Panc1 (cell line): ENCODE results near the gene MACROD2. TPM values are rescaled to one million over a fixed set of nuclear protein-coding genes. Genes with fewer than 3 reads are reported as not detected.

Experiments
- ATAC-seq: fragments of 200-7000 bp; cut with Tn5 transposase; 2 replicates; pipeline ENCODE4 v1.9.1; 2020; ENCODE audit warnings: mild to moderate bottlenecking, moderate library complexity
- BruUV-seq: library from RNA; stranded (reverse); fragments of 400-500 nt; replicated peaks from 2 replicates; lab custom pipeline; 2021; lab: Mats Ljungman, UMichigan
- CTCF ChIA-PET: fragments of 300-600 bp; sonication (Branson Sonifier 250); formaldehyde crosslinking; loops from one replicate; lab custom pipeline; 2022; ENCODE audit warnings: antibody characterized with exemption; lab: Charles Lee
- POLR2A ChIA-PET: fragments of 300-600 bp; sonication (Branson Sonifier 250); formaldehyde crosslinking; loops from one replicate; lab custom pipeline; 2022; ENCODE audit warnings: antibody characterized with exemption; lab: Charles Lee
- DNase-seq: peaks from one replicate; pipeline ENCODE4 v3.0.0-alpha.2; 2010; ENCODE audit warnings: low read depth, low spot score
- H3K27ac ChIP-seq: 2 replicates; pipeline ENCODE4 v1.5.1; 2011; ENCODE audit warnings: mild to moderate bottlenecking, low read length, inconsistent platforms
- H3K27me3 ChIP-seq: fragments of 200-500 bp; sonication (Bioruptor generic); 2 replicates; pipeline ENCODE4 v1.6.0; 2014; ENCODE audit warnings: low read length, inconsistent platforms; ENCODE audit not compliant: control insufficient read depth, insufficient read depth
- H3K36me3 ChIP-seq: fragments of 200-500 bp; sonication (Bioruptor generic); 2 replicates; pipeline ENCODE4 v1.5.1; 2014; ENCODE audit warnings: inconsistent platforms, mild to moderate bottlenecking, low read length, moderate library complexity; ENCODE audit not compliant: control insufficient read depth, insufficient read depth
- H3K4me1 ChIP-seq: 2 replicates; pipeline ENCODE4 v1.5.1; 2011; ENCODE audit warnings: inconsistent platforms, mild to moderate bottlenecking, low read length, moderate library complexity; ENCODE audit not compliant: control insufficient read depth, insufficient read depth
- H3K4me3 ChIP-seq, 2 experiments: 2 replicates each; pipeline ENCODE4 v1.5.1; 2011 to 2012; ENCODE audit warnings: low read depth in 2 of 2, low read length in 2 of 2, mild to moderate bottlenecking in 2 of 2, inconsistent platforms in 1 of 2, moderate library complexity in 1 of 2
- H3K9me3 ChIP-seq: fragments of 200-500 bp; sonication (Bioruptor generic); 2 replicates; pipeline ENCODE4 v1.5.1; 2014; ENCODE audit warnings: low read depth, mild to moderate bottlenecking, inconsistent platforms, low read length, moderate library complexity; ENCODE audit not compliant: control insufficient read depth, insufficient read depth
- POLR2AphosphoS5 ChIP-seq: IDR thresholded peaks from 2 replicates; pipeline ENCODE4 v1.6.1; 2012; ENCODE audit warnings: mild to moderate bottlenecking, low read depth, low read length, moderate library complexity
- SIN3A ChIP-seq: IDR thresholded peaks from 2 replicates; pipeline ENCODE4 v1.6.1; 2012; ENCODE audit warnings: low read depth, mild to moderate bottlenecking, low read length, moderate library complexity, borderline replicate concordance; ENCODE audit not compliant: insufficient read depth
- TCF7L2 ChIP-seq: IDR thresholded peaks from 2 replicates; pipeline ENCODE4 v1.6.1; 2011; ENCODE audit warnings: mild to moderate bottlenecking, low read depth, low read length, inconsistent platforms
- in situ Hi-C: cut with HindIII; loops from 2 replicates; pipeline ENCODE4 v1.10.0; 2016; ENCODE audit warnings: low sequenced_read_pairs, low pct_unique_long_range_greater_than_20kb
- intact Hi-C: fragments of 100-400 bp; cut with micrococcal nuclease; formaldehyde crosslinking; loops from one replicate; pipeline ENCODE4 v1.10.0; 2022; ENCODE audit not compliant: unreplicated experiment
- total RNA-seq: library from RNA; stranded (reverse); gene quantifications from one replicate; pipeline ENCODE4 v1.2.1, GENCODE V29; 2021; ENCODE audit not compliant: unreplicated experiment
- TF ChIP-seq, protein P1 (sequence below): fragments of 450-650 bp; IDR thresholded peaks from 2 replicates; pipeline ENCODE4 v1.5.1; 2017; ENCODE audit warnings: mild to moderate bottlenecking
- TF ChIP-seq, protein P2 (sequence below), 2 experiments: IDR thresholded peaks; 2 replicates each; pipeline ENCODE4 v1.6.1; 2011 to 2012; ENCODE audit warnings: low read depth in 2 of 2, control low read depth in 1 of 2, low read length in 1 of 2, mild to moderate bottlenecking in 1 of 2, moderate library complexity in 1 of 2; ENCODE audit not compliant: insufficient read depth in 1 of 2

The MACROD2 gene
- total RNA-seq, 1 experiment from 2014 or later = 1.2 TPM

DNA sequence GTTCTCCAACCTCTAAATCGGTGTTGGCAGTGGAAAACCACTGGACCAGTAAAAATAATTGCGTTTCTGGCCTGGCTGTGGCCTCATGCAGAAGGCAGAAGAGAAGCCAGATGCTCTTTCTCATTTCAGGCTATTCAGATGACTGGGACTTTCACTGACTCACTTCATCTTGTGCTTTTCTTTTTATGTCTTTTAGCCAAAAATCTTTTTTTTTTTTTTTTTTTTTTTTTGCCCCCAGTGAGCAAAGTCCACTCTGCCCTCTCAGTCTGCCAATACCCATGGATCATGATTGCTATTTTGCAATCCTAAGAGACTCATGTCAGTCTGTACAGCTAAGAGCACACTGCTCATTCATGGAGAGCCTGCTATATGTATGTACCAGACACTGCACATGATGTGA is 1615.5 kb downstream of the MACROD2 start:
- Histone ChIP-seq H3K27ac (no peak overlapping the region), H3K27me3 (no peaks in the 10 kb centered on the region), H3K4me3 (no peak overlapping the region), H3K9me3 (no peaks in the 10 kb centered on the region), H3K4me1 (no peaks in the 10 kb centered on the region), H3K36me3 (no peaks in the 10 kb centered on the region)
- in situ Hi-C loops (no loop called here), intact Hi-C loops (no loop called here)
- CTCF ChIA-PET = no interaction called here
- DNase-seq (no peak), ATAC-seq (no peak)
- no TSS peak for BruUV-seq
- POLR2A ChIA-PET = no interaction called here
- no peak for TF ChIP-seq SIN3A
- TF ChIP-seq, protein P1, sequence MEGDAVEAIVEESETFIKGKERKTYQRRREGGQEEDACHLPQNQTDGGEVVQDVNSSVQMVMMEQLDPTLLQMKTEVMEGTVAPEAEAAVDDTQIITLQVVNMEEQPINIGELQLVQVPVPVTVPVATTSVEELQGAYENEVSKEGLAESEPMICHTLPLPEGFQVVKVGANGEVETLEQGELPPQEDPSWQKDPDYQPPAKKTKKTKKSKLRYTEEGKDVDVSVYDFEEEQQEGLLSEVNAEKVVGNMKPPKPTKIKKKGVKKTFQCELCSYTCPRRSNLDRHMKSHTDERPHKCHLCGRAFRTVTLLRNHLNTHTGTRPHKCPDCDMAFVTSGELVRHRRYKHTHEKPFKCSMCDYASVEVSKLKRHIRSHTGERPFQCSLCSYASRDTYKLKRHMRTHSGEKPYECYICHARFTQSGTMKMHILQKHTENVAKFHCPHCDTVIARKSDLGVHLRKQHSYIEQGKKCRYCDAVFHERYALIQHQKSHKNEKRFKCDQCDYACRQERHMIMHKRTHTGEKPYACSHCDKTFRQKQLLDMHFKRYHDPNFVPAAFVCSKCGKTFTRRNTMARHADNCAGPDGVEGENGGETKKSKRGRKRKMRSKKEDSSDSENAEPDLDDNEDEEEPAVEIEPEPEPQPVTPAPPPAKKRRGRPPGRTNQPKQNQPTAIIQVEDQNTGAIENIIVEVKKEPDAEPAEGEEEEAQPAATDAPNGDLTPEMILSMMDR = no peak
- no peak for TF ChIP-seq TCF7L2
- no peak for TF ChIP-seq POLR2AphosphoS5
- TF ChIP-seq, protein P2, sequence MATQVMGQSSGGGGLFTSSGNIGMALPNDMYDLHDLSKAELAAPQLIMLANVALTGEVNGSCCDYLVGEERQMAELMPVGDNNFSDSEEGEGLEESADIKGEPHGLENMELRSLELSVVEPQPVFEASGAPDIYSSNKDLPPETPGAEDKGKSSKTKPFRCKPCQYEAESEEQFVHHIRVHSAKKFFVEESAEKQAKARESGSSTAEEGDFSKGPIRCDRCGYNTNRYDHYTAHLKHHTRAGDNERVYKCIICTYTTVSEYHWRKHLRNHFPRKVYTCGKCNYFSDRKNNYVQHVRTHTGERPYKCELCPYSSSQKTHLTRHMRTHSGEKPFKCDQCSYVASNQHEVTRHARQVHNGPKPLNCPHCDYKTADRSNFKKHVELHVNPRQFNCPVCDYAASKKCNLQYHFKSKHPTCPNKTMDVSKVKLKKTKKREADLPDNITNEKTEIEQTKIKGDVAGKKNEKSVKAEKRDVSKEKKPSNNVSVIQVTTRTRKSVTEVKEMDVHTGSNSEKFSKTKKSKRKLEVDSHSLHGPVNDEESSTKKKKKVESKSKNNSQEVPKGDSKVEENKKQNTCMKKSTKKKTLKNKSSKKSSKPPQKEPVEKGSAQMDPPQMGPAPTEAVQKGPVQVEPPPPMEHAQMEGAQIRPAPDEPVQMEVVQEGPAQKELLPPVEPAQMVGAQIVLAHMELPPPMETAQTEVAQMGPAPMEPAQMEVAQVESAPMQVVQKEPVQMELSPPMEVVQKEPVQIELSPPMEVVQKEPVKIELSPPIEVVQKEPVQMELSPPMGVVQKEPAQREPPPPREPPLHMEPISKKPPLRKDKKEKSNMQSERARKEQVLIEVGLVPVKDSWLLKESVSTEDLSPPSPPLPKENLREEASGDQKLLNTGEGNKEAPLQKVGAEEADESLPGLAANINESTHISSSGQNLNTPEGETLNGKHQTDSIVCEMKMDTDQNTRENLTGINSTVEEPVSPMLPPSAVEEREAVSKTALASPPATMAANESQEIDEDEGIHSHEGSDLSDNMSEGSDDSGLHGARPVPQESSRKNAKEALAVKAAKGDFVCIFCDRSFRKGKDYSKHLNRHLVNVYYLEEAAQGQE (IDR thresholded peaks at IDR 0.05; ENCODE audit: insufficient read depth in 1 of 2, low read depth in 2 of 2, low read length in 1 of 2) = no peak

DNA sequence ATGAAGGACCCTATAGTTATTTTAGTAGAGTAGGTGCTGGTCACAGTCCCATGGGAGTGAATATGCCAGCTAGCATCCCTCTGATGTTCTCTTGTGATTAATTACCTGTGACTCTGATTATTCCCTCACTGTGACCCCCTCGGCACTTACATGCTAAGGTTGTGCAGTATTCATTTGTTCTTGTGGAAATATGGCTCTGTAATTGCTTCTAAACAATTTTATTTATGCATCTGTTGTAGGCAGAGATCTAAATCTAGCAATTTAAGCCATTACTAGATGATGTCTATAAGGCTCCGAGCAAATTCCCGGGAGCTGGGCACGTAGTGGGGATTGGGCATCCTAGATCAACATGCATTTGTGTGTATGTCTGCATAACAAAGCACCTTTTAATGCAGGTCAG is 1616.2 kb downstream of the MACROD2 start:
- TF ChIP-seq, protein P2 (IDR thresholded peaks at IDR 0.05; ENCODE audit: insufficient read depth in 1 of 2, low read depth in 2 of 2, low read length in 1 of 2) = no peak
- TF ChIP-seq, protein P1 = no peak
- TF ChIP-seq SIN3A = no peak
- TF ChIP-seq POLR2AphosphoS5 = no peak
- TF ChIP-seq TCF7L2 = no peak
- Histone ChIP-seq H3K27ac (no peak overlapping the region), H3K4me3 (no peak overlapping the region), H3K4me1 (no peaks in the 10 kb centered on the region), H3K27me3 (no peaks in the 10 kb centered on the region), H3K9me3 (no peaks in the 10 kb centered on the region), H3K36me3 (no peaks in the 10 kb centered on the region)
- DNase-seq (no peak), ATAC-seq (no peak)
- CTCF ChIA-PET = no interaction called here
- intact Hi-C loops = no loop called here
- no TSS peak for BruUV-seq
- in situ Hi-C loops = no loop called here
- POLR2A ChIA-PET = no interaction called here
